ENCODE results near the gene THRSP. TPM values are rescaled to one million over a fixed set of nuclear protein-coding genes. Genes with fewer than 3 reads are reported as not detected.
"Not testable (repeated sequence)": the region's sequence is repeated elsewhere in the genome, so short reads cannot be mapped to it uniquely, and the experiment has no call there.

The THRSP gene
- total RNA-seq, 2 experiments from 2014 or later, result not detected

GRCh38 chr11:78054971-78055370, 8.7 kb upstream of the THRSP start:
- Mint-ChIP-seq H3K27me3 (ENCODE audit: low read depth) (no peaks in the 10 kb centered on the region), H3K4me1 (ENCODE audit: low read depth) (peaks cover 10% of the 10 kb centered on the region), H3K9me3 (ENCODE audit: insufficient read depth) (no peaks in the 10 kb centered on the region), H3K36me3 (ENCODE audit: low read depth) (no peaks in the 10 kb centered on the region), H3K27ac (no peak overlapping the region), H3K4me3 (no peak overlapping the region)
- ChIA-PET CTCF (interaction anchor here (3.8 kb wide), 1 partner anchor 9 kb away, joined by 25 read pairs; no protein-coding TSS in a partner anchor), POLR2A (no interaction called here)
- no peak for DNase-seq
- ATAC-seq, result no peak

GRCh38 chr11:78056093-78056492, 7.6 kb upstream of the THRSP start:
- H3K4me1 Mint-ChIP-seq (ENCODE audit: low read depth), result peaks cover 3% of the 10 kb centered on the region
- POLR2A ChIA-PET, result no interaction called here

GRCh38 chr11:78057462-78058055, 6.1 kb upstream of the THRSP start:
- ChIA-PET POLR2A (no interaction called here), CTCF (interaction anchor here (3.8 kb wide), 1 partner anchor 12 kb away, joined by 25 read pairs; no protein-coding TSS in a partner anchor)
- Mint-ChIP-seq H3K36me3 (ENCODE audit: low read depth) (no peaks in the 10 kb centered on the region), H3K27me3 (ENCODE audit: low read depth) (no peaks in the 10 kb centered on the region), H3K4me3 (no peak overlapping the region), H3K27ac (no peak overlapping the region), H3K4me1 (ENCODE audit: low read depth) (no peaks in the 10 kb centered on the region), H3K9me3 (ENCODE audit: insufficient read depth) (no peaks in the 10 kb centered on the region)
- DNase-seq (no peak), ATAC-seq (no peak)

More at GRCh38 chr11:78056093-78056492, 7.6 kb upstream of the THRSP start:
- Mint-ChIP-seq H3K27ac (no peak overlapping the region), H3K9me3 (ENCODE audit: insufficient read depth) (no peaks in the 10 kb centered on the region), H3K27me3 (ENCODE audit: low read depth) (no peaks in the 10 kb centered on the region), H3K4me3 (no peak overlapping the region), H3K36me3 (ENCODE audit: low read depth) (no peaks in the 10 kb centered on the region)
- CTCF ChIA-PET, result interaction anchor here (3.8 kb wide), 1 partner anchor 10 kb away, joined by 25 read pairs; no protein-coding TSS in a partner anchor
- no peak for DNase-seq
- no peak for ATAC-seq

GRCh38 chr11:78059749-78060328, 3.8 kb upstream of the THRSP start:
- CTCF ChIA-PET, result not testable (repeated sequence)

GRCh38 chr11:78060533-78060932, 3.1 kb upstream of the THRSP start:
- CTCF ChIA-PET, result interaction anchor here (1.5 kb wide), 1 partner anchor 12 kb away, joined by 3 read pairs; no protein-coding TSS in a partner anchor
- no peaks in the 10 kb centered on the region for H3K9me3 Mint-ChIP-seq (ENCODE audit: insufficient read depth)

More at GRCh38 chr11:78059749-78060328, 3.8 kb upstream of the THRSP start:
- not testable (repeated sequence) for H3K4me1 Mint-ChIP-seq (ENCODE audit: low read depth); H3K4me3 Mint-ChIP-seq; DNase-seq; ATAC-seq; H3K9me3 Mint-ChIP-seq (ENCODE audit: insufficient read depth); H3K27me3 Mint-ChIP-seq (ENCODE audit: low read depth); H3K36me3 Mint-ChIP-seq (ENCODE audit: low read depth); H3K27ac Mint-ChIP-seq
- POLR2A ChIA-PET, result interaction anchor here (0.6 to 1.1 kb wide), 3 partner anchors 19 to 372 kb away, joined by 3 read pairs; no protein-coding TSS in a partner anchor

GRCh38 chr11:78061088-78061920, 2.4 kb upstream of the THRSP start:
- H3K9me3 Mint-ChIP-seq (ENCODE audit: insufficient read depth), result no peaks in the 10 kb centered on the region
- ChIA-PET POLR2A (no interaction called here), CTCF (interaction anchor here (1.5 kb wide), 1 partner anchor 13 kb away, joined by 3 read pairs; no protein-coding TSS in a partner anchor)
- no peak overlapping the region for H3K4me3 Mint-ChIP-seq
- H3K27me3 Mint-ChIP-seq (ENCODE audit: low read depth), result no peaks in the 10 kb centered on the region
- H3K36me3 Mint-ChIP-seq (ENCODE audit: low read depth), result peaks cover 3% of the 10 kb centered on the region
- DNase-seq, result no peak
- H3K4me1 Mint-ChIP-seq (ENCODE audit: low read depth), result no peaks in the 10 kb centered on the region
- no peak for ATAC-seq
- no peak overlapping the region for H3K27ac Mint-ChIP-seq

More at GRCh38 chr11:78060533-78060932, 3.1 kb upstream of the THRSP start:
- Mint-ChIP-seq H3K4me3 (no peak overlapping the region), H3K27ac (no peak overlapping the region), H3K36me3 (ENCODE audit: low read depth) (peaks cover 2% of the 10 kb centered on the region), H3K27me3 (ENCODE audit: low read depth) (no peaks in the 10 kb centered on the region), H3K4me1 (ENCODE audit: low read depth) (no peaks in the 10 kb centered on the region)
- no peak for DNase-seq
- ATAC-seq, result no peak
- POLR2A ChIA-PET, result no interaction called here

GRCh38 chr11:78061921-78062311, 1.7 kb upstream of the THRSP start:
- CTCF ChIA-PET, result interaction anchor here (1.5 kb wide), 1 partner anchor 14 kb away, joined by 3 read pairs; no protein-coding TSS in a partner anchor
- POLR2A ChIA-PET, result no interaction called here
- no peak for ATAC-seq
- H3K4me1 Mint-ChIP-seq (ENCODE audit: low read depth), result no peaks in the 10 kb centered on the region
- no peak for DNase-seq
- H3K27me3 Mint-ChIP-seq (ENCODE audit: low read depth), result no peaks in the 10 kb centered on the region
- no peak overlapping the region for H3K4me3 Mint-ChIP-seq
- H3K27ac Mint-ChIP-seq, result no peak overlapping the region
- H3K36me3 Mint-ChIP-seq (ENCODE audit: low read depth), result peaks cover 4% of the 10 kb centered on the region
- H3K9me3 Mint-ChIP-seq (ENCODE audit: insufficient read depth), result no peaks in the 10 kb centered on the region

GRCh38 chr11:78062671-78063070, 990 bp upstream of the THRSP start:
- Mint-ChIP-seq H3K9me3 (ENCODE audit: insufficient read depth) (no peaks in the 10 kb centered on the region), H3K4me1 (ENCODE audit: low read depth) (no peaks in the 10 kb centered on the region), H3K4me3 (no peak overlapping the region), H3K36me3 (ENCODE audit: low read depth) (peaks cover 10% of the 10 kb centered on the region), H3K27me3 (ENCODE audit: low read depth) (no peaks in the 10 kb centered on the region), H3K27ac (no peak overlapping the region)
- ChIA-PET CTCF (interaction anchor here (1.2 kb wide), 1 partner anchor 14 kb away, joined by 3 read pairs; no protein-coding TSS in a partner anchor), POLR2A (no interaction called here)
- no peak for ATAC-seq
- DNase-seq, result no peak

GRCh38 chr11:78065203-78065602, 1.5 kb downstream of the THRSP start:
- Mint-ChIP-seq H3K4me3 (no peak overlapping the region), H3K36me3 (ENCODE audit: low read depth) (peaks cover 23% of the 10 kb centered on the region), H3K27me3 (ENCODE audit: low read depth) (no peaks in the 10 kb centered on the region), H3K4me1 (ENCODE audit: low read depth) (no peaks in the 10 kb centered on the region), H3K9me3 (ENCODE audit: insufficient read depth) (no peaks in the 10 kb centered on the region), H3K27ac (no peak overlapping the region)
- ATAC-seq (no peak), DNase-seq (no peak)
- ChIA-PET POLR2A (no interaction called here), CTCF (interaction anchor here (1.7 kb wide), 1 partner anchor 19 kb away, joined by 7 read pairs; no protein-coding TSS in a partner anchor)

- ChIA-PET CTCF (interaction anchor here (1.7 kb wide), 1 partner anchor 20 kb away, joined by 7 read pairs; no protein-coding TSS in a partner anchor), POLR2A (interaction anchor here (1.0 kb wide), 1 partner anchor 11 kb away, joined by 3 read pairs; no protein-coding TSS in a partner anchor)
- DNase-seq (no peak), ATAC-seq (no peak)
- H3K27me3 Mint-ChIP-seq (ENCODE audit: low read depth), result no peaks in the 10 kb centered on the region
- H3K4me3 Mint-ChIP-seq, result no peak overlapping the region
- H3K27ac Mint-ChIP-seq, result no peak overlapping the region
- H3K9me3 Mint-ChIP-seq (ENCODE audit: insufficient read depth), result no peaks in the 10 kb centered on the region
- H3K36me3 Mint-ChIP-seq (ENCODE audit: low read depth), result peaks cover 31% of the 10 kb centered on the region
- H3K4me1 Mint-ChIP-seq (ENCODE audit: low read depth), result no peaks in the 10 kb centered on the region
These were observed 2.8 kb downstream of the THRSP start for GRCh38 chr11:78066471-78066870.

GRCh38 chr11:78067704-78068103, 4.0 kb downstream of the THRSP start:
- Mint-ChIP-seq H3K27ac (no peak overlapping the region), H3K9me3 (ENCODE audit: insufficient read depth) (no peaks in the 10 kb centered on the region), H3K4me1 (ENCODE audit: low read depth) (no peaks in the 10 kb centered on the region), H3K27me3 (ENCODE audit: low read depth) (no peaks in the 10 kb centered on the region), H3K4me3 (no peak overlapping the region), H3K36me3 (ENCODE audit: low read depth) (peaks cover 41% of the 10 kb centered on the region)
- ATAC-seq (no peak), DNase-seq (no peak)
- ChIA-PET CTCF (interaction anchor here (0.9 kb wide), 1 partner anchor 22 kb away, joined by 3 read pairs; no protein-coding TSS in a partner anchor), POLR2A (no interaction called here)
